Astrocyte of the spinal cord (primary cell): ENCODE data around the gene USP6.
"Not testable (repeated sequence)": the region's sequence is repeated elsewhere in the genome, so short reads cannot be mapped to it uniquely, and the experiment has no call there.

ENCODE experiments used
- DNase-seq: peaks from one replicate; pipeline ENCODE4 v3.0.0; 2011; ENCODE audit warnings: low read depth, low spot score
- H3K4me3 ChIP-seq: 2 replicates; pipeline ENCODE4 v1.5.1; 2011; ENCODE audit warnings: low read depth, mild to moderate bottlenecking, low read length, moderate library complexity
- in situ Hi-C: cut with HindIII; loops from 2 replicates; pipeline ENCODE4 v1.10.0; 2017; ENCODE audit warnings: low sequenced_read_pairs
- TF ChIP-seq, protein P1 (sequence below): IDR thresholded peaks from 2 replicates; pipeline ENCODE4 v1.5.1; 2012; ENCODE audit warnings: low read depth, mild to moderate bottlenecking, low read length, inconsistent platforms

Gene USP6

DNA sequence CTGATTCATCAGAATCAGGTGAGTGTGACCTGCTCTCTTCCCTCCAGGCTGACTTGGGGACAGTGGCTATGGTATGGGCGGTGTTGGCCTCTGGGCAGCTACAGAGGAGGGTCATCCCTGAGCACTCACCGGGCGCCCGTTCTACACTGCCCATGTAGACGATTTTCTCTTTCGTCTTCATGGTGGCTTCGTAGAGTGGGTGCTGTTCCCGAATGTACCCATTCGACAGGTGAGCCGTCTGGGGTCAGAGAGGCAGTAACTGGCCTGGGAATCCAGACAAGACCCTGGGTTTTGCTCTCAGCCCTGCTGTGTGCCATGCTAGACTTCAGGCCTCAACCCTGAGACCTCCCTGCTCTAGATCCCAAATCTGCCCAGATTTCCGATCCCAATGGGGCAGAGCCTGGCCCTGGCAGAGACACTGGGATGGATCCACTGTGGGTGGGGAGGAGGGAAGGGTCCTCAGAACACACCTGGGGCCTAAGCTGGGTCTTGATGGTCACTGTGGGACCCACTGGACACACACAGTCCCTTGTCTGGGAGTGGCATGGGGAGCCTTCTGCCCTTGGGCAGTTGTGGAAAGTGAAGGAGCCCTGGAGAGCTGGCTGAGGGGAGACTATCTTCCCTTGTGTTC is 13.2 kb downstream of the USP6 start:
- no peak for DNase-seq
- in situ Hi-C loops, result no loop called here
- H3K4me3 ChIP-seq, result no peak overlapping the region
- TF ChIP-seq, protein P1, sequence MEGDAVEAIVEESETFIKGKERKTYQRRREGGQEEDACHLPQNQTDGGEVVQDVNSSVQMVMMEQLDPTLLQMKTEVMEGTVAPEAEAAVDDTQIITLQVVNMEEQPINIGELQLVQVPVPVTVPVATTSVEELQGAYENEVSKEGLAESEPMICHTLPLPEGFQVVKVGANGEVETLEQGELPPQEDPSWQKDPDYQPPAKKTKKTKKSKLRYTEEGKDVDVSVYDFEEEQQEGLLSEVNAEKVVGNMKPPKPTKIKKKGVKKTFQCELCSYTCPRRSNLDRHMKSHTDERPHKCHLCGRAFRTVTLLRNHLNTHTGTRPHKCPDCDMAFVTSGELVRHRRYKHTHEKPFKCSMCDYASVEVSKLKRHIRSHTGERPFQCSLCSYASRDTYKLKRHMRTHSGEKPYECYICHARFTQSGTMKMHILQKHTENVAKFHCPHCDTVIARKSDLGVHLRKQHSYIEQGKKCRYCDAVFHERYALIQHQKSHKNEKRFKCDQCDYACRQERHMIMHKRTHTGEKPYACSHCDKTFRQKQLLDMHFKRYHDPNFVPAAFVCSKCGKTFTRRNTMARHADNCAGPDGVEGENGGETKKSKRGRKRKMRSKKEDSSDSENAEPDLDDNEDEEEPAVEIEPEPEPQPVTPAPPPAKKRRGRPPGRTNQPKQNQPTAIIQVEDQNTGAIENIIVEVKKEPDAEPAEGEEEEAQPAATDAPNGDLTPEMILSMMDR, result no peak

- in situ Hi-C loops, DNase-seq, H3K4me3 ChIP-seq: not testable (repeated sequence)
Measured at GRCh38 chr17:5129770-5130169, 13.9 kb downstream of the USP6 start.

GRCh38 chr17:5130261-5130660 is 14.4 kb downstream of the USP6 start:
- DNase-seq, in situ Hi-C loops, H3K4me3 ChIP-seq: not testable (repeated sequence)

DNA sequence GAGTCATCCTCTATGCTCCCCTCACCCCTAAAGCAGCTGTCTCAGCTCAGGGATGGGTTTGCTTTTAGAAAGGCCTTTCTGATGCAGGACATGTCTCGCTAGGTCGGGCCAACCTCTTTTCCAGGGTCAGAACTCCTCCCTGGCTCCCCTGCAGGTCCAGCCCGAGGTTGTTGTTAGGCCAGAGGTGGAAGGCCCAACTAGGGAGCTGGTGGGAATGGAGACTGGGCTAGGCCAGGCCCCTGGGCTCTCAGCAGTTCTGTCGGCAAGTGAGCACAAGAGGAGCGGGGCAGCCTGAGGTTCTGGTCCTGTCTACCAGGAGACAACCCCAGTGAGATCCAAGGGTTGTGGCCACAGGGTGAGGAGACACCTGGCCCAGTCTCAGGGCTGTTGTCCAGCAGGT is 14.9 kb downstream of the USP6 start:
- DNase-seq, H3K4me3 ChIP-seq, in situ Hi-C loops: not testable (repeated sequence)

DNA sequence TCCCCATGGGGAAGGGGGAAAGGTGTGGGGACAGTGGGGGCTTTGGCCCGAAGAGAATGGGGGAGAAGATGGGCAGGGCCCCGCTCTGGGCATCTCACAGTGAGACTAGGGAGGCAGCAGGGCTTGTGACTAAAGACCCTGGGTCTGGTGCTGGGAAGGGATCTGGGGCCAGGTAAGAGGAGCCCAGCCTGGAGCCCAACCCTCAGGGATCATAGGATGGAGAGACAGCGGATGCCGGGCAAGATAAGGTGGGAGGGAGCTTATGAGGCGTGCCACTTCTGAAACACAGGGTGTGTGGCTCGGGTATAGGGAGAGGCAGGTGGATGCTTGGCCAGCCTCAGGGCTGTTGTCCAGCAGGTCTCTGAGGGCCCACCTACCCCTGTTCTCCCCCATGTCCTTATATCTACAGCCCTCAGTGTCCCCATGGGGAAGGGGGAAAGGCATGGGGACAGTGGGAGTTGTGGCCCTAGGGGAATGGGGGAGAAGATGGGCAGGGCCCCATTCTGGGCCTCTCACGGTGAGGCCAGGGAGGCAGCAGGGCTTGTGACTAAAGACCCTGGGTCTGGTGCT is 15.4 kb downstream of the USP6 start:
- no peak overlapping the region for H3K4me3 ChIP-seq
- no peak for DNase-seq
- in situ Hi-C loops, result no loop called here
- TF ChIP-seq, protein P1, result no peak

DNA sequence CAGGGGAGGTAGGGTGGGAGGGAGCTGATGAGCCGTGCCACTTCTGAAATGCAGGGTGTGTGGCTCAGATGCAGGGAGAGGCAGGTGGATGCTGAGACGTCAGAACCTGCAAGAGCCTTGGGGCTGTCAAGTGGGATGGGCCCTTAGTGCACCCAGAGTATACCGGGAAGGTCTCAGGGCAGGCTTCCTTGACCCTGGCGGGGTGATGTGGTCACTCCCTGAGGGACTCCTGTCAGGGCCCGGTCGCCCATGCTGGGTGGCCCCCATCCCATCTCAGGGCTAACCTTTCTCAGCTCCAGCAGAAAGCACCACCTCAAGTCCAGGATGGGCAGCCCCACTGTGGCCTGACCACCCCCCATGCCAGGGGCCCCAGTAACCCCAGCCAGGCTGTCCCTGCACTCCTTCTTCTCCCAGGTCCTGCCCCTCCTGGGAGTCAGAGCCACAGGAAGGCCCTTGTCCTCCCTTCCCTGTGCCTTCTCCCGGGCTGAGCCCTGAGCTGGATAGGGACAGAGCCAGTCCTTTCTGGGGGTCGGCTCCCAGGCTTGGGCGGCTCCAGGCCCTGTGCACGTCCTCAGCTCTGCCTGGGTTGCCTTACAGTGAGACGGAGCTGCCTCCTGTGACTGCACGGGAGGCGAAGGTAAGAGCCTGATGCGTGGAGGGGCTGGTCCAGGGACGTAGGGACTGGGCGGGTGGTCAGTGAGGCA is 16.1 kb downstream of the USP6 start:
- not testable (repeated sequence) for H3K4me3 ChIP-seq

DNA sequence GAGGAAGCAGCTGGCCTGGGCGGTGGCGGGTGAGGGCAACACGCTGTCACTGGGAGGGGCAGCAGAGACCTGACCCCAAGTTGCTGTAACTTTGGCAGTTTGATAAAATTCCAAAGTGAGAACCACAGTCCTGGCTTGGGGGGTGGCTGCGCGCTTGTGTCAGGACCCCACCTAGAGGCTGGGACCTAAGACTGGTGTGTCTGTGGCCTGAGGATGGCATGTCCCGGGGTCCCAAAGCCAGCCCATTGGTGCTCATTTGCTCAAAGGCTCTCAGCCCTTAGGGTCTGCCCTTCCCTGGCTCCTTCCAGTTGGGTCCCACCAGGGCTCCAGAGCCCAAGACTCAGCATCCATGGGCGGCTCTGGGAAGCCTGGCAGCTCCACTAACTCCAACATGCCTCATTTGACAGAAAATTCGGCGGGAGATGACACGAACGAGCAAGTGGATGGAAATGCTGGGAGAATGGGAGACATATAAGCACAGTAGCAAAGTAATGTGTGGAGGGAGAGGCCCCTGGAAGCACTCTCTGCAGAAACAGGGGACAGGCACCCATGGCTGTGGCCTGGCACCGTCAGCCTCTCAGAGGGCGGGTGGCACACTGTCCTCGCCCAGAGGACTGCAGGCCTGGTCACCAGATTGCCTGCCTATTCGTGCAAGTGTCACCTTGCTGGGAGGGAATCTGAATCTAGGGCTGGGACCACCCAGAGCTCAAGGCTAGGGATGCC is 16.8 kb downstream of the USP6 start:
- DNase-seq, H3K4me3 ChIP-seq, in situ Hi-C loops: not testable (repeated sequence)

More for the DNA sequence above, 16.1 kb downstream of the USP6 start:
- DNase-seq, in situ Hi-C loops: not testable (repeated sequence)

DNA sequence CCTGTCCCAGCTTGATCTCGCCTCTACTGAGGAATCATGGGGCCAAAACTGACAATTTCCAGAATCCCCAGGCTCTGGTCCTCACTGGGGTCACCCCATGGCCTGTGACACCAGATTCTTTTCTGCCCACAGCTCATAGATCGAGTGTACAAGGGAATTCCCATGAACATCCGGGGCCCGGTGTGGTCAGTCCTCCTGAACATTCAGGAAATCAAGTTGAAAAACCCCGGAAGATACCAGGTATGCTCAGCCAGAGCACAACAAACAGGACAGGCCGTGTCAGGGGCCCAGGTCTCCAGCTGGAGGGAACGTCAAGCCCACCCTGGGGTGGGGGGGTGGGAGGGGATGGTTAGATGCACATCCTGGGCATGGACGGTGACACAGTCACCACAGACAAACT is 17.5 kb downstream of the USP6 start:
- no peak overlapping the region for H3K4me3 ChIP-seq
- in situ Hi-C loops, result no loop called here
- TF ChIP-seq, protein P1, result no peak
- DNase-seq, result no peak

DNA sequence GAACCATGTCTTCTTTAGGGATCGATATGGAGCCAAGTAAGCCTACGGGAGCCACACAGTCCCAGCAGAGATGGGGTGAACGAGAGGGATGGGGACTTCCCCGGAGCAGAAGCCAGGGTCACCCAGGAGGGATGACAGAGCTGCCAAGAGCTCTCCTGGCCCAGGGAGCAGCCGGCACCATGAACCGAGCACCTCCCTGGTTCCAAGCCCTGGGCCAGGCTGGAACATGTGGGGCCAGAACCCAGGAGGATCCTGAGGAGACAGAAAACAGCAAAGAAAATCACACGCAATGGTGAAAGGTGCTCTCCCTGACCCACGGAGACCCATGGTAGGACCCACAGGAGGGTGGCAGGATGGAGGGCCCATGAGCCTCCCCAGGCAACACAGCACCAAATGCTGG is 18.1 kb downstream of the USP6 start:
- DNase-seq, in situ Hi-C loops, H3K4me3 ChIP-seq: not testable (repeated sequence)

- H3K4me3 ChIP-seq, DNase-seq, in situ Hi-C loops: not testable (repeated sequence)
Measured at GRCh38 chr17:5134571-5134970, 18.7 kb downstream of the USP6 start.

GRCh38 chr17:5135131-5135712 is 19.4 kb downstream of the USP6 start:
- DNase-seq, H3K4me3 ChIP-seq, in situ Hi-C loops: not testable (repeated sequence)
